Coronary artery (tissue), 2 donors: ENCODE measurements around the gene OR51A7.
"Not testable (repeated sequence)": the region's sequence is repeated elsewhere in the genome, so short reads cannot be mapped to it uniquely, and the experiment has no call there.

Source experiments
- DNase-seq: peaks from one replicate; pipeline ENCODE4 v3.0.0-alpha.2; 2017; ENCODE audit warnings: low spot score
- H3K27ac ChIP-seq, 2 donors: fragments of 200-600 bp; sonication (generic); one replicate each; pipeline ENCODE4 v1.5.1; 2016 to 2019
- H3K4me3 ChIP-seq: fragments of 200-600 bp; sonication (generic); 2 replicates; pipeline ENCODE4 v1.5.1; 2016; ENCODE audit warnings: mild to moderate bottlenecking, moderate library complexity
- TF ChIP-seq, protein P1 (sequence below): fragments of 200-600 bp; sonication (generic); IDR thresholded peaks from one replicate; pipeline ENCODE4 v1.5.1; 2019; ENCODE audit warnings: antibody characterized with exemption

Gene OR51A7, protein sequence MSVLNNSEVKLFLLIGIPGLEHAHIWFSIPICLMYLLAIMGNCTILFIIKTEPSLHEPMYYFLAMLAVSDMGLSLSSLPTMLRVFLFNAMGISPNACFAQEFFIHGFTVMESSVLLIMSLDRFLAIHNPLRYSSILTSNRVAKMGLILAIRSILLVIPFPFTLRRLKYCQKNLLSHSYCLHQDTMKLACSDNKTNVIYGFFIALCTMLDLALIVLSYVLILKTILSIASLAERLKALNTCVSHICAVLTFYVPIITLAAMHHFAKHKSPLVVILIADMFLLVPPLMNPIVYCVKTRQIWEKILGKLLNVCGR

DNA sequence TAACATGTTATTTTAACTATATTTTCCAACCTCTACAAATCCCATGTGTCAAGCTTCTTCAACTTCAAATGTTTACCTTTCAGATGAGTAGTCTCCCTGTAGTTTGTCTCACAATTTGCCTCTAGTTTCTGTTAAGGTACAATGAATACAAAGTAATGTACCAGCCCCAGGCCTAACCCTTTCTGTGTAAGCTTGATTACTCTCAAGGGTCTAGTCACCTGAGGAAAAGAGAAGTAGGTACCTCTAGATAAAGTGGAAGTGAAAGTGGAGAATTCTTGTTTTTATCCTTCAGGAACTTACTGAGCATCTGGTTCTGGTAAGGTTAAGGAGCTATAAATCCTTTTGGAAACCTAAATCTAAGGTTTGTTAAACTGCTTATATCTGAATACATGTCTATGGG lies at the start of gene OR51A7:
TSS of gene OR51A7 (plus strand) at position 300 of the 400 bp plus-strand sequence. CDS start 3,587 bp downstream, outside the sequence.
- Histone ChIP-seq H3K27ac (no peak within 1 kb of the TSS), H3K4me3 (no peak within 1 kb of the TSS)
- no peak for DNase-seq
- TF ChIP-seq, protein P1, sequence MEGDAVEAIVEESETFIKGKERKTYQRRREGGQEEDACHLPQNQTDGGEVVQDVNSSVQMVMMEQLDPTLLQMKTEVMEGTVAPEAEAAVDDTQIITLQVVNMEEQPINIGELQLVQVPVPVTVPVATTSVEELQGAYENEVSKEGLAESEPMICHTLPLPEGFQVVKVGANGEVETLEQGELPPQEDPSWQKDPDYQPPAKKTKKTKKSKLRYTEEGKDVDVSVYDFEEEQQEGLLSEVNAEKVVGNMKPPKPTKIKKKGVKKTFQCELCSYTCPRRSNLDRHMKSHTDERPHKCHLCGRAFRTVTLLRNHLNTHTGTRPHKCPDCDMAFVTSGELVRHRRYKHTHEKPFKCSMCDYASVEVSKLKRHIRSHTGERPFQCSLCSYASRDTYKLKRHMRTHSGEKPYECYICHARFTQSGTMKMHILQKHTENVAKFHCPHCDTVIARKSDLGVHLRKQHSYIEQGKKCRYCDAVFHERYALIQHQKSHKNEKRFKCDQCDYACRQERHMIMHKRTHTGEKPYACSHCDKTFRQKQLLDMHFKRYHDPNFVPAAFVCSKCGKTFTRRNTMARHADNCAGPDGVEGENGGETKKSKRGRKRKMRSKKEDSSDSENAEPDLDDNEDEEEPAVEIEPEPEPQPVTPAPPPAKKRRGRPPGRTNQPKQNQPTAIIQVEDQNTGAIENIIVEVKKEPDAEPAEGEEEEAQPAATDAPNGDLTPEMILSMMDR, result no peak

DNA sequence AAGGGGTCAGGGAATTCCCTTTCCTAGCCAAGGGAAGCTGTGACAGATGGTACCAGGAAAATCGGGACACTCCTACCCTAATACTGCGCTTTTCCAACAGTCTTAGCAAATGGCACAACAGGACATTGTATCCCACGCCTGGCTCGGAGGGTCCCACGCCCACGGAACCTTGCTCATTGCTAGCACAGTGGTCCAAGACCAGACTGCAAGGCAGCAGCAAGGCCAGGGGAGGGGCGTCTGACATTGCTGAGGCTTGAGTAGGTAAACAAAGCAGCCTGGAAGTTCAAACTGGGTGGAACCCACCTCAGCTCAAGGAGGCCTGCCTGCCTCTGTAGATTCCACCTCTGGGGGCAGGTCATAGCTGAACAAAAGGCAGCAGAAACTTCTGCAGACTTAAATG lies 49.3 kb upstream of the OR51A7 start:
- not testable (repeated sequence) for H3K4me3 ChIP-seq, DNase-seq

DNA sequence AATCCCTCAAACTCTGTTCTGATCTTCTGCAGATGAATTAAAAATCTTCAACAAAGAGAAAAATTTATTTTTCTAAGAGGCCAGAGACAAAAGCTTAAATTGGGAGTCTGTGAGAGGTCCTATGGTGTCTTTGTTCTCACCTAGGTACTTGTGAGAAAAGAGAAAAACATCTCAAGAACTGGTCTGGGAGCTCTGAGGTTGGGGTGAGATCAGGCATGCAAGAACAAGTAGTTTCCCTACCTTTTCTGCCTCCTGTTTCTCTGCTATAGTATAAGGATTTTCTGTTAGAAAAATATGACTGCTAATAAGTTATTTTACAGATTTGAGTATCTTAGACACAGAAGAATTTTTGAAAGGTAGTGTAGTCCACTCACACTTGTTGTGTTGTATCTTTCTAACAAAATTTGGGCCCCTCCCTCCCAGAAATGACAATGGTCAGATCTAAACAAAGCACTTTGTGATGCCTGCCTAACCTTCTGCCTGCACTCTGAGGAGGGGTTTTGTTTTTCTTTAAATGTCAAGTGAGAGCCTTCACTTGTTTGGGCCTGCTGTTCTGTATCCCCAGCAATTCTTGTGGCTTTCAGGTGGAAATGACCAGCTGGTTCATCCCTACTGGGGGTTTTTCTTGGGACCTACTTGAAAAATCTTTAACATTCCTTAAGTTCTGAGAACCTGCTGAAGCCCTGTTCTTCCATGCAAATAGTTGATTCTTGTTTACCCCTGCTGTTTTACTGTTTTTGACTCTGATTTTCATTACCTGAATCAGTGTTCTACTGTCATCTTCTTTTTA lies 40.9 kb upstream of the OR51A7 start:
- no peak overlapping the region for H3K27ac ChIP-seq
- TF ChIP-seq, protein P1, result no peak
- no peak overlapping the region for H3K4me3 ChIP-seq
- DNase-seq, result no peak

More for the DNA sequence above, 49.3 kb upstream of the OR51A7 start:
- not testable (repeated sequence) for H3K27ac ChIP-seq

DNA sequence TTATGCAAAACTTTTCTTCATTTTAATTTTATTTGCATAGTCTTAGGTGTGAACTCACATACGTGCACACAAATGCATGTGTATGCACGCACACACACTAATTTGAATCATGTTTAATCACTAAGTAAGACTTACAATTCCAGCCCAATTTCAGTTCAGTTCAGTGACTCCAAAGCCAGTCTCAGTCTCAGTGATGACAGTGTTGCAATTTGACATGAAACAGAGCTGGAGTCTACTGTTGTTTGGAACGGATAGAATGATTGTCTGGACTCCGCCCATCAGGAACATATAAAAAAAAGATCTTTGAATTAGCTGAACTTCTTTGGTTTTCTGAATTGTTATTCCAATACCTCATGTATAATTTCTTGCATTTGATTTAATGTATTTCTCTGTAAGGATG lies 39.7 kb upstream of the OR51A7 start:
- Histone ChIP-seq H3K27ac (no peak overlapping the region), H3K4me3 (no peak overlapping the region)
- no peak for DNase-seq
- TF ChIP-seq, protein P1, result no peak

DNA sequence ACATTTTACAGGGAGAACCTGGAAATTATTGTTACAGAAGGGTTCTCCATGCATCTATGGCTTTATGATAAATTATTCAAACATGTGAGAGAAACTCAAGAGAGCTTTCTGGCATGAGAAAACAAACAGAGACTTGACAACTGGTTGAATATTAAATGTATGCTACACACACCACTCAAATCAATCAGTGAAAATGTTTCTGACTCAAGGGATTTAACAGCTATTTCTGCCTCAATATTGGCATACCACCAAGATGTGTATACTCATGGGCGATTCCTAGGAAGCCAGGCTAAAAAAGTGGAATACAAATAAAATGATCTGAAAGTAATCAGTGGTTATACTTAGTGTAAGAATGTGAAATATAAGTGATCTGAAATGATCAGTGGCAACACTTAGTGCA lies 37.7 kb upstream of the OR51A7 start:
- TF ChIP-seq, protein P1, result no peak
- no peak for DNase-seq
- Histone ChIP-seq H3K4me3 (no peak overlapping the region), H3K27ac (no peak overlapping the region)

DNA sequence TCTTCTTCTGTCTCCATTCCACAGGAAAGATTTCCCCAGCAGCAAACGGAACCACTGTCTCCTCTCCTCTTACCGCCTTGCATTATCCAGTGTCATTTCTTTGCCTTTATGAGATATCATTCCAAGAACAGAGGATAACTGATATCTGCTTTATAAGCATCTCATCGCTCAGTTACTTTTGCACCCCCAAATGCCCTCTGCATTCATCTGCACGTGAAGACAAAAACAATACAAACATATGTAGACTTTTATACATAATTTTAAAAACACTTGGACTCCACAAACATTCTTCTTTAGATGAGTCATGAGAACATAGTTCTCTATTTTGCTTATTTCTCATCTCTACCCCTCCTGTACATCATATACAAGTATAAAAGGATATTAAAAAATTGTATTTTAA lies 22.4 kb upstream of the OR51A7 start:
- TF ChIP-seq, protein P1, result no peak
- H3K4me3 ChIP-seq, result no peak overlapping the region
- DNase-seq, result no peak

DNA sequence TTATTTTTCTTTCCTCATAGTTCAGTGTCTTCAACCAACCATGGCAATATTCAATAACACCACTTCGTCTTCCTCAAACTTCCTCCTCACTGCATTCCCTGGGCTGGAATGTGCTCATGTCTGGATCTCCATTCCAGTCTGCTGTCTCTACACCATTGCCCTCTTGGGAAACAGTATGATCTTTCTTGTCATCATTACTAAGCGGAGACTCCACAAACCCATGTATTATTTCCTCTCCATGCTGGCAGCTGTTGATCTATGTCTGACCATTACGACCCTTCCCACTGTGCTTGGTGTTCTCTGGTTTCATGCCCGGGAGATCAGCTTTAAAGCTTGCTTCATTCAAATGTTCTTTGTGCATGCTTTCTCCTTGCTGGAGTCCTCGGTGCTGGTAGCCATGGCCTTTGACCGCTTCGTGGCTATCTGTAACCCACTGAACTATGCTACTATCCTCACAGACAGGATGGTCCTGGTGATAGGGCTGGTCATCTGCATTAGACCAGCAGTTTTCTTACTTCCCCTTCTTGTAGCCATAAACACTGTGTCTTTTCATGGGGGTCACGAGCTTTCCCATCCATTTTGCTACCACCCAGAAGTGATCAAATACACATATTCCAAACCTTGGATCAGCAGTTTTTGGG lies 21.6 kb upstream of the OR51A7 start, which contains the start of gene OR51T1:
TSS of gene OR51T1 (plus strand) at position 41 of the 641 bp plus-strand sequence. CDS start at position 41, 0 bp downstream.
- Histone ChIP-seq H3K4me3 (no peak within 1 kb of the TSS), H3K27ac (no peak within 1 kb of the TSS)
- DNase-seq, result no peak
- TF ChIP-seq, protein P1, result no peak

More for the DNA sequence above, 22.4 kb upstream of the OR51A7 start:
- no peak overlapping the region for H3K27ac ChIP-seq
